ENCODE measurements around the gene SETD3.
"Not testable (repeated sequence)": the region's sequence is repeated elsewhere in the genome, so short reads cannot be mapped to it uniquely, and the experiment has no call there.

Gene SETD3

GRCh38 chr14:99354166-99354875, 126.3 kb downstream of the SETD3 start:
- DNase-seq: no peak

GRCh38 chr14:99352688-99353280, 127.9 kb downstream of the SETD3 start:
- no peak for DNase-seq

DNA sequence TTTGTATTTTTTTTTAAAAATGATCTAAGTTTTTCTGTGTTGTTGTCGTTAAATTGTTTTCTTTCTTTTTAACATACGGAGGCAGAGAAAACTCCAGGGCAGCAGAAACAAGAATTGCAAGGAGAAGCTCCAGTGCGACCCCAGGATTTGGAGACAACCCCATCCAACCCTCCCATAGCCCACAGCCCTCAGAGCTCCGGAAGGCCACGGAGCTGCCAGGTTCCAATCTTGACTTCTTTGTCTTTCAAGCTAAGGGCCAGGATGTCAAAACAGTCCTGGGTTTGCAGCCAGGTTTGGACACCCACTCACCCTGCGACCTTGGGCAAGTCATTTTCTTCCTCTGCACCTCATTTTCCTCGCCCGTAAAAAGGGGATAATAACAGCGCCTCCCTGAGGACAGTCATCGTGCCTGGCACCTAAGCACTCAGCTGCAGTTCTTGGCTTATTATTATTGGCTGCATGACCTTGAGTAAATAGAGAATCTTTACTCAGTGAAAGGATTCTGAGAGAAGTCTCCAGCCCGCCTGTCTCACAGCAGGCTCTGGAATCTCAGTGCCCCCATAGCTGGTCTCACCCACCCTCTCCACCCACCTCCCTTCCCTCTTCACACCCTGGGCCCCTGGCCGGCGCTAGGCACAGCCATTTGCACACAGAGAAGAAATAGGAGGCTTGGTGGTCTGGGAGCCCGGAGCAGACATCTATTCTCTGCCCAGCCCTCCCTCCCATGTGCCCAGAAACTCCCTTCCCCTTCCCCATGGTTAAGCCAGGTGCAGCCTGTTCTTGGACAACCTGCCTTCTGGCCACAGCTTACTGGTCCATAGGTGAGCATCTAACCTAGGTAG, 129.3 kb downstream of the SETD3 start:
- no peak for DNase-seq

- no peak for DNase-seq
Measured at GRCh38 chr14:99350751-99351150, 129.9 kb downstream of the SETD3 start.

DNA sequence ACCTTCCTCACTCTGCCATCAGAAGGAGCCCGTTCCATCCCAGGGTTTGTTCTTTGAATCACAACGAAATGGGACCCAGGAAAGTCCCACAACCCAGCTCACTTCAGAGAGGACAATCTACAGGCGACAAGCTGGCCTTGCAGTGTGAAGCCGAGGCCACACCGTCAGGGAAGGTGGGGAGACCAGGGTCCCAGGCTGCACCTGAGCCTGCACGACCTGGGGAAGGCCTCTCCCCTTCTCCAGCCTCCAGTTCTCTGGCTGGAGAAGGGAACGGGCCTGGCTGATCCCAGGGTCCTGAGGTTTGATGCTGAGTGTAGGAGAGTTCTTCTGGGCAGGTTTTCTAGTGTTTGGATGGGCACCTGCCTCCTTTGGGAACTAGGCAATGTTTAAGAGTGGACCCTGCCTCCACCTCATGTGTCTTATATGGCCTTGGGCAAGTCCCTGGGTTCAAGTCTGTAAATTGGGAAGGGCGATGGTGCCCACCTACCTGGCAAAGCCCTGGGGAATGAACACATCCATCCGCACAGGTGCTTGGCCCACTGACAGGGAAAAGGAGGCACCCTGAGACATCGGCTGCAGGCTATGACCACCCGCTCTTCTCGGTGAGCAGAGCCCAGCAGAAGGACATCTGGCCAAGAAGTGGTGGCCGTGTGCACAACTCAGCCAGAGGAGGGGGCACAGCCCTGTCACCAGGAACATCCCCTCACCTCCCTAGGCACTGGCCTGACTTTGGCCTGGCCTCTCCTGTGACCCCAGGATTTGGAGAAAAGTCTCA, 130.8 kb downstream of the SETD3 start:
- DNase-seq: no peak

GRCh38 chr14:99348816-99349614, 131.6 kb downstream of the SETD3 start:
- no peak for DNase-seq

DNA sequence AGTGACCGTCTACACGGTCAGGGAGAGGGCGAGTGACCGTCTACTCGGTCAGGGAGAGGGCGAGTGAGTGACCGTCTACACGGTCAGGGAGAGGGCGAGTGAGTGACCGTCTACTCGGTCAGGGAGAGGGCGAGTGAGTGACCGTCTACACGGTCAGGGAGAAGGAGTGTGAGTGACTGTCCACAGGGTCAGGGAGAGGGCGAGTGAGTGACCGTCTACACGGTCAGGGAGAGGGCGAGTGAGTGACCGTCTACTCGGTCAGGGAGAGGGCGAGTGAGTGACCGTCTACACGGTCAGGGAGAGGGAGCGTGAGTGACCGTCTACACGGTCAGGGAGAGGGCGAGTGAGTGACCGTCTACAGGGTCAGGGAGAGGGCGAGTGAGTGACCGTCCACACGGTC, 132.4 kb downstream of the SETD3 start:
- not testable (repeated sequence) for DNase-seq

Data from cortex of kidney (tissue), 1 donor.